ENCODE data around the gene MAD1L1. TPM values are rescaled to one million over a fixed set of nuclear protein-coding genes. Genes with fewer than 3 reads are reported as not detected.
A peak's percentile ranks its signal among the peaks of the same experiment; 100 is the strongest.

MAD1L1 gene
- total and polyA plus RNA-seq, 2 of the 8 experiments (the other 6 are each of a cell fraction or from before 2014, with no cell fraction given): 40.4 to 44.6 TPM

DNA sequence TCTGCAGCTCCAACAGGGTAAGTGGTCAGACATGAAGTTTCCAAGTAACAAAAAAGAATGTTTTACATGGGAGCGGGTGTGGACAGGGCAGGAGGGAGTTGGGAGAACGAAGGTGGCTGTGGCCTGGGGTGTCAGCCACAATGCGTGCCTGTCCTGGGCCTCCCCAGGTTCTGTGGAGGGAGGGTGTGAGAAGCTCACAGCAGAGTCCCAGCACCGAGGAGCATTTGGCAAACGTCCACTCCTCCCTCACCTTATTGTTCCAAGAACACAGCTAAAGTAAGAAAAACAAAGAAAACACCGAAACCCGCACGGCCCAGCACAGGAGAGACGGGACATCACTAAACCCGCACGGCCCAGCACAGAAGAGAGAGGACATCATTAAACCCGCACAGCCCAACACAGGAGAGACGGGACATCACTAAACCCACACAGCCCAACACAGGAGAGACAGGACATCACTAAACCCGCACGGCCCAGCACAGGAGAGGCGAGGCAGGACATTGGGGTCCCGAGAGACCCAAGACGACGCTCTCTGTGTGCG, 226.4 kb downstream of the MAD1L1 start:
- Histone ChIP-seq H3K9ac (replicated peaks in 1 of 4; ENCODE audit: extremely low read depth in 1 of 4, low read depth in 3 of 4, low read length in 3 of 4) (no peak overlapping the region), H4K91ac (replicated peaks; ENCODE audit: insufficient read length, low read length) (no peak overlapping the region), H2BK12ac (ENCODE audit: low read depth, low read length) (no peak overlapping the region), H3K4me2 (ENCODE audit: insufficient read depth in 1 of 2, low read depth in 2 of 2, low read length in 2 of 2) (no peak overlapping the region), H4K5ac (ENCODE audit: insufficient read length, low read depth, low read length) (no peak overlapping the region), H3K56ac (replicated peaks; ENCODE audit: insufficient read length, low read depth, low read length) (no peak overlapping the region), H2BK120ac (replicated peaks; ENCODE audit: low read depth, low read length) (no peak overlapping the region), H3K18ac (ENCODE audit: extremely low read depth, low read length) (no peak overlapping the region), H2AFZ (ENCODE audit: low read length) (no peak overlapping the region), H3K79me1 (ENCODE audit: low read depth, low read length) (peaks cover 3% of the 10 kb centered on the region; the same call in 1 of the 2 replicates), H2AK5ac (ENCODE audit: low read depth, low read length) (peak overlapping the region; percentile 48; the same call in 1 of the 2 replicates), H3K23me2 (ENCODE audit: low read depth, low read length) (no peaks in the 10 kb centered on the region), H2BK5ac (ENCODE audit: low read depth, low read length) (peak overlapping the region; percentile 75; the same call in 1 of the 2 replicates), H3K27me3 (replicated peaks in 1 of 4; ENCODE audit: control insufficient read depth in 3 of 4, extremely low read depth in 1 of 4, insufficient read depth in 3 of 4, low read length in 3 of 4) (no peaks in the 10 kb centered on the region), H4K8ac (ENCODE audit: extremely low read depth, insufficient read depth, low read length) (no peak overlapping the region), H2BK20ac (ENCODE audit: low read length) (no peak overlapping the region), H3K4me3 (ENCODE audit: extremely low read depth in 1 of 4, insufficient read depth in 2 of 4, low read depth in 3 of 4, low read length in 4 of 4) (no peak overlapping the region), H3K79me2 (ENCODE audit: control insufficient read depth in 1 of 2, insufficient read depth in 2 of 2, low read length in 2 of 2) (no peaks in the 10 kb centered on the region), H4K20me1 (replicated peaks in 1 of 2; ENCODE audit: control insufficient read depth in 1 of 2, insufficient read depth in 2 of 2, low read length in 2 of 2) (peaks cover 0 to 6% of the 10 kb centered on the region in 2 experiments), H3K4me1 (replicated peaks in 1 of 4; ENCODE audit: control insufficient read depth in 3 of 4, insufficient read depth in 4 of 4, low read length in 3 of 4) (no peaks in the 10 kb centered on the region; a peak in 1 of 7 replicates), H2BK15ac (ENCODE audit: low read length) (no peak overlapping the region), H3K4ac (replicated peaks; ENCODE audit: insufficient read length, low read depth, low read length) (no peak overlapping the region), H3K9me3 (ENCODE audit: insufficient read depth in 2 of 2, low read depth in 1 of 2, low read length in 1 of 2) (no peaks in the 10 kb centered on the region), H3K14ac (ENCODE audit: insufficient read length) (no peak overlapping the region), H3K36me3 (ENCODE audit: control insufficient read depth in 2 of 4, insufficient read depth in 4 of 4, low read length in 3 of 4) (no peaks in the 10 kb centered on the region), H3K27ac (ENCODE audit: low read depth, low read length) (no peak overlapping the region), H3K23ac (ENCODE audit: insufficient read length) (no peak overlapping the region)
- POLR2A ChIA-PET (ENCODE audit: partially characterized antibody): no interaction called here
- FAIRE-seq: no peak
- CTCF ChIA-PET (ENCODE audit: partially characterized antibody): interaction anchor here (1.8 kb wide), 1 partner anchor 12 kb away, joined by 4 read pairs; no protein-coding TSS in a partner anchor
- 84% methylated on average over 17 of the region's 20 CpGs; no CpG with 5 or more reads in 1 of the 2 experiments for WGBS, 2 experiments (ENCODE audit: extremely low coverage in 1 of 2, insufficient coverage in 1 of 2, insufficient read length in 1 of 2, insufficient replicate concordance in 2 of 2, low coverage in 1 of 2, low lambda C conversion rate in 2 of 2, missing lambda C conversion rate in 1 of 2)
- DNase-seq (ENCODE audit: low read depth in 1 of 2, low spot score in 2 of 2): no peak
- TF ChIP-seq CBX5 (IDR thresholded peaks at IDR 0.05; ENCODE audit: low read depth, low read length) (no peak), POLR2A (IDR thresholded peaks at IDR 0.05; ENCODE audit: control extremely low read depth in 1 of 2, low read depth in 2 of 2, low read length in 2 of 2) (no peak), SRF (IDR thresholded peaks at IDR 0.05; ENCODE audit: low read depth, low read length) (no peak), RBBP5 (IDR thresholded peaks at IDR 0.05; ENCODE audit: borderline replicate concordance, low read depth, low read length) (no peak)
